SU-DHL-6 (cell line): ENCODE results near the gene TTLL11.
A peak's percentile ranks its signal among the peaks of the same experiment; 100 is the strongest.

Experiments used
- H2AFZ ChIP-seq: fragments of 200-600 bp; sonication (generic); 2 replicates; pipeline ENCODE4 v1.6.1; 2014; ENCODE audit warnings: low read depth, mild to moderate bottlenecking, moderate library complexity, mixed read lengths, antibody characterized with exemption, low read length; ENCODE audit not compliant: severe bottlenecking
- H3F3A ChIP-seq: fragments of 200-600 bp; shearing (Covaris generic); 2 replicates; pipeline ENCODE4 v1.6.0; 2016; ENCODE audit warnings: antibody characterized with exemption, mild to moderate bottlenecking; ENCODE audit not compliant: insufficient read depth
- H3K27ac ChIP-seq: fragments of 200-600 bp; sonication (generic); 2 replicates; pipeline ENCODE4 v1.5.1; 2016; ENCODE audit warnings: low read depth, mild to moderate bottlenecking, low read length, moderate library complexity, mixed read lengths
- H3K27me3 ChIP-seq: fragments of 200-600 bp; sonication (generic), shearing (Covaris generic); 2 replicates; pipeline ENCODE4 v1.6.0; 2014; ENCODE audit warnings: mild to moderate bottlenecking, low read length
- H3K36me3 ChIP-seq: fragments of 200-600 bp; sonication (generic); 2 replicates; pipeline ENCODE4 v1.6.1; 2014; ENCODE audit warnings: mild to moderate bottlenecking, low read length, mixed read lengths
- H3K4me2 ChIP-seq: fragments of 300-600, 200-600 bp; shearing (Covaris generic), sonication (generic); 2 replicates; pipeline ENCODE4 v1.6.0; 2014; ENCODE audit warnings: low read length, low read depth, mild to moderate bottlenecking; ENCODE audit not compliant: poor library complexity, severe bottlenecking
- H3K4me3 ChIP-seq: fragments of 200-600 bp; sonication (generic); 2 replicates; pipeline ENCODE4 v1.5.1; 2014; ENCODE audit warnings: antibody characterized with exemption, low read length, mild to moderate bottlenecking, mixed read lengths; ENCODE audit not compliant: insufficient read depth, poor library complexity, severe bottlenecking
- H3K79me2 ChIP-seq: fragments of 200-600 bp; sonication (generic); 2 replicates; pipeline ENCODE4 v1.6.1; 2014; ENCODE audit warnings: mild to moderate bottlenecking, low read length, moderate library complexity; ENCODE audit not compliant: insufficient read depth
- H3K9ac ChIP-seq: fragments of 200-600 bp; sonication (generic); 2 replicates; pipeline ENCODE4 v1.7.0; 2014; ENCODE audit warnings: mild to moderate bottlenecking, low read length
- H3K9me2 ChIP-seq: fragments of 200-600 bp; sonication (generic); replicated peaks from 2 replicates; pipeline ENCODE4 v1.6.1; 2014; ENCODE audit warnings: low read length; ENCODE audit not compliant: insufficient read depth
- H3K9me3 ChIP-seq: fragments of 200-600 bp; sonication (generic); 2 replicates; pipeline ENCODE4 v1.6.1; 2014; ENCODE audit warnings: low read length, mixed read lengths; ENCODE audit not compliant: insufficient read depth
- H4K20me1 ChIP-seq: fragments of 200-600 bp; sonication (generic); 2 replicates; pipeline ENCODE4 v1.6.1; 2014; ENCODE audit warnings: low read depth, mild to moderate bottlenecking, antibody characterized with exemption, low read length, moderate library complexity, mixed read lengths
- EZH2phosphoT487 ChIP-seq: fragments of 200-600 bp; sonication (generic), shearing (Covaris generic); conservative IDR thresholded peaks from 2 replicates; pipeline ENCODE4 v1.6.1; 2018; ENCODE audit warnings: mild to moderate bottlenecking, antibody characterized with exemption, low read length, moderate library complexity, mixed read lengths
- TF ChIP-seq, protein P1 (sequence below): fragments of 200-600 bp; sonication (generic); IDR thresholded peaks from one replicate; pipeline ENCODE4 v1.5.1; 2017; ENCODE audit warnings: antibody characterized with exemption, mild to moderate bottlenecking, low read length, moderate library complexity; ENCODE audit not compliant: insufficient read depth, poor library complexity, severe bottlenecking

Gene TTLL11

DNA sequence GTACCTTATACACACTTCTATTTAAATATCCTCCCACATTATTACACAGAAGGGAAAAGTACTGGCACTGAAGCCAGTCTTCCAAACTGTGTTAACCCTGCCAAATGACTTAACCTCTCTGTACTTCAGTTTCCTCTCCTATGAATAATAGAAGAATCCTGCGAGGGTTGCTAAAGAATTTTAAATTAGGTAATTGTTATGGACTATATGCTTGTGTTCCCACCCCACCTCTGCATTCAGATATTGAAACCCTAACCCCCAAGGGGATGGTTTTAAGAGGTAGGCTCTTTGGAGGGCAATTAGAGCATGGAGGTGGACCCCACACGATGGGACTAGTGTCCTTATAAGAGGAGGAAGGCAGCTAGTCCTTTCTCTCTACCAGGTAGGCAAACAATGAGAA lies 72.7 kb downstream of the TTLL11 start:
- H3K9ac ChIP-seq: no peak overlapping the region

DNA sequence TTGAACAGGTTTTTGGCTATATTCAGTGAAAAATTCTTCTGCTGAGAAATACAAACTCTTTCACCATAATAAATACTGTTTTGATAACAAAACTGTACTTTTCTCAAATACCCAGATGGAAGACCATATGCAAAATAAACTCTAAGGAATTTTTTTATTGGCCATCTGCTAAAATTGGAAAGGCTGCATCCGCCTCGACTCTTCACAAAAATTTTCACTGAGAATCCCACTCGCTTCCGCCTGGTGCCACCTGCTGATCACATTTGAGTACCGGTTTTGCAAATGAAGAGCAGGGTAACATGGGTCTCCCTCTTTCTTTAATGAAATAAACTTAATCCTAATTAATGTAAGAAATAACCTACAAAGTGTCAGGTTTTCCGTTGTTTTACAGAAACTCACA lies 76.4 kb downstream of the TTLL11 start:
- Histone ChIP-seq H3K9ac (no peak overlapping the region), H3K79me2 (no peaks in the 10 kb centered on the region), H3K4me2 (no peak overlapping the region), H3K9me2 (no peaks in the 10 kb centered on the region), H2AFZ (no peak overlapping the region), H4K20me1 (no peaks in the 10 kb centered on the region), H3F3A (no peaks in the 10 kb centered on the region), H3K36me3 (no peaks in the 10 kb centered on the region), H3K9me3 (no peaks in the 10 kb centered on the region), H3K4me3 (no peak overlapping the region), H3K27me3 (no peaks in the 10 kb centered on the region), H3K27ac (no peak overlapping the region)
- no peak for TF ChIP-seq EZH2phosphoT487
- TF ChIP-seq, protein P1, sequence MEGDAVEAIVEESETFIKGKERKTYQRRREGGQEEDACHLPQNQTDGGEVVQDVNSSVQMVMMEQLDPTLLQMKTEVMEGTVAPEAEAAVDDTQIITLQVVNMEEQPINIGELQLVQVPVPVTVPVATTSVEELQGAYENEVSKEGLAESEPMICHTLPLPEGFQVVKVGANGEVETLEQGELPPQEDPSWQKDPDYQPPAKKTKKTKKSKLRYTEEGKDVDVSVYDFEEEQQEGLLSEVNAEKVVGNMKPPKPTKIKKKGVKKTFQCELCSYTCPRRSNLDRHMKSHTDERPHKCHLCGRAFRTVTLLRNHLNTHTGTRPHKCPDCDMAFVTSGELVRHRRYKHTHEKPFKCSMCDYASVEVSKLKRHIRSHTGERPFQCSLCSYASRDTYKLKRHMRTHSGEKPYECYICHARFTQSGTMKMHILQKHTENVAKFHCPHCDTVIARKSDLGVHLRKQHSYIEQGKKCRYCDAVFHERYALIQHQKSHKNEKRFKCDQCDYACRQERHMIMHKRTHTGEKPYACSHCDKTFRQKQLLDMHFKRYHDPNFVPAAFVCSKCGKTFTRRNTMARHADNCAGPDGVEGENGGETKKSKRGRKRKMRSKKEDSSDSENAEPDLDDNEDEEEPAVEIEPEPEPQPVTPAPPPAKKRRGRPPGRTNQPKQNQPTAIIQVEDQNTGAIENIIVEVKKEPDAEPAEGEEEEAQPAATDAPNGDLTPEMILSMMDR: peak; percentile 37

More for the DNA sequence above, 72.7 kb downstream of the TTLL11 start:
- H3K27ac ChIP-seq: no peak overlapping the region
- H3K36me3 ChIP-seq: no peaks in the 10 kb centered on the region
- no peak overlapping the region for H3K4me2 ChIP-seq
- no peak overlapping the region for H2AFZ ChIP-seq
- no peaks in the 10 kb centered on the region for H3F3A ChIP-seq
- no peaks in the 10 kb centered on the region; the same call in 1 of the 2 replicates for H4K20me1 ChIP-seq
- H3K79me2 ChIP-seq: no peaks in the 10 kb centered on the region
- H3K9me3 ChIP-seq: no peaks in the 10 kb centered on the region
- no peak for TF ChIP-seq EZH2phosphoT487
- TF ChIP-seq, protein P1: no peak
- no peaks in the 10 kb centered on the region for H3K27me3 ChIP-seq
- H3K9me2 ChIP-seq: no peaks in the 10 kb centered on the region
- H3K4me3 ChIP-seq: no peak overlapping the region

DNA sequence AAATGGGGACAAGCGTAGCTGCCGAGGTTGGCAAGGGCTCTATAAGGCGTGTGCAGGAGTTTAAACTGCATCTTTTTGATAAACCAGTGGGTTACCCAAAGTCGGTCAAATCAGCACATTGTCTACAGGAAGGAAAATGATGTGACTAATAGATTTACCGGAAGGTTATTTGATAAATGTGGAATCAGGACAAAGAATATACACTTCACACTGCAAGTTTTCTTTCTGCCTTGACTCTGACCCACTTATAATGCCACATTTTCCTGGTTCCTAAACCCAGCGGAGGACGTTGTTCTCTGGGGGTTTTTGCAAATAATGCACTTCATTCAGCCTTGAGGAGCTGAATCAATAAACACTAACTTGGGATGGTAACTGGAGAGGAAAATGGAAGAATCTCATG lies 76.8 kb downstream of the TTLL11 start:
- Histone ChIP-seq H3K9me2 (no peaks in the 10 kb centered on the region), H3K9me3 (no peaks in the 10 kb centered on the region), H3K27ac (no peak overlapping the region), H3K36me3 (no peaks in the 10 kb centered on the region), H3K4me3 (no peak overlapping the region), H4K20me1 (no peaks in the 10 kb centered on the region), H3K79me2 (no peaks in the 10 kb centered on the region), H3K4me2 (no peak overlapping the region), H2AFZ (no peak overlapping the region), H3K9ac (no peak overlapping the region), H3K27me3 (no peaks in the 10 kb centered on the region), H3F3A (no peaks in the 10 kb centered on the region)
- TF ChIP-seq EZH2phosphoT487: no peak
- TF ChIP-seq, protein P1: no peak
